Lung (tissue), 12 donors: ENCODE measurements around the gene NFS1. TPM values are rescaled to one million over a fixed set of nuclear protein-coding genes. Genes with fewer than 3 reads are reported as not detected.

Experiments used
- ATAC-seq: fragments of 200-7000 bp; cut with Tn5 transposase; one replicate; pipeline ENCODE4 v1.9.1; 2020; ENCODE audit warnings: moderate number of reproducible peaks; ENCODE audit not compliant: insufficient read depth, low FRiP score
- DNase-seq, 3 donors: peaks; one replicate each; pipeline ENCODE4 v3.0.0-alpha.2; 2013 to 2017
- H3K27ac ChIP-seq, 2 donors: one replicate each; pipeline ENCODE4 v1.5.1; 2013; ENCODE audit warnings: mild to moderate bottlenecking in 2 of 2, moderate library complexity in 2 of 2, control low read depth in 1 of 2, inconsistent platforms in 1 of 2, low read depth in 1 of 2, low read length in 1 of 2
- H3K27me3 ChIP-seq, 3 donors: one replicate each; pipeline ENCODE4 v1.5.1; 2013; ENCODE audit warnings: low read length in 2 of 3; ENCODE audit not compliant: control insufficient read depth in 3 of 3, insufficient read depth in 3 of 3
- H3K36me3 ChIP-seq, 4 donors: one replicate each; pipeline ENCODE4 v1.5.1; 2013; ENCODE audit warnings: low read length in 4 of 4, mild to moderate bottlenecking in 1 of 4, moderate library complexity in 1 of 4; ENCODE audit not compliant: control insufficient read depth in 4 of 4, insufficient read depth in 4 of 4
- H3K4me1 ChIP-seq, 5 donors: one replicate each; pipeline ENCODE4 v1.5.1; 2013; ENCODE audit warnings: low read length in 5 of 5, mild to moderate bottlenecking in 2 of 5, moderate library complexity in 1 of 5; ENCODE audit not compliant: control insufficient read depth in 5 of 5, insufficient read depth in 5 of 5
- H3K4me3 ChIP-seq: one replicate; pipeline ENCODE4 v1.5.1; 2013; ENCODE audit warnings: mild to moderate bottlenecking, control low read depth, moderate library complexity
- H3K9ac ChIP-seq, 2 donors: one replicate each; pipeline ENCODE4 v1.5.1; 2013; ENCODE audit warnings: low read length in 2 of 2, control low read depth in 1 of 2; ENCODE audit not compliant: insufficient read depth in 1 of 2
- H3K9me3 ChIP-seq, 4 donors: one replicate each; pipeline ENCODE4 v1.5.1; 2013; ENCODE audit warnings: low read length in 3 of 4, mild to moderate bottlenecking in 1 of 4, moderate library complexity in 1 of 4; ENCODE audit not compliant: control insufficient read depth in 4 of 4, insufficient read depth in 3 of 4
- WGBS, 2 donors: extraction: QIAGEN DNeasy Blood & Tissue Kit; methylation state at CpG; one replicate each; pipeline ENCODE4 v1.1.7; 2013; 5-methylcytosine and 5-hydroxymethylcytosine counted together
- polyA plus RNA-seq, 2 donors: library from polyadenylated mRNA; stranded (reverse); fragments of 200-250 nt; gene quantifications; one replicate each; pipeline ENCODE4 v1.2.1, GENCODE V29; 2013
- total RNA-seq, 2 donors: library from RNA; depleted of rRNA in 1 of 2; stranded (reverse); fragments of >200 nt in 1 of 2; gene quantifications; one replicate each; pipeline ENCODE4 v1.2.1, GENCODE V29; 2014 to 2021
- TF ChIP-seq, protein P1 (sequence below): IDR thresholded peaks from 2 replicates; pipeline ENCODE4 v1.5.1; 2012; ENCODE audit warnings: mild to moderate bottlenecking; ENCODE audit errors: control extremely low read depth, extremely low read depth
- donor health status: control.
- donor health status: control.
- donor health status: Bipolar disorder and iron deficiency.
- donor health status: healthy.
- donor health status: DM: yes; HTN: yes; CAD: no.

Gene NFS1
- total and polyA plus RNA-seq, 4 donors = 18.8 to 33.9 (median 23.7) TPM

DNA sequence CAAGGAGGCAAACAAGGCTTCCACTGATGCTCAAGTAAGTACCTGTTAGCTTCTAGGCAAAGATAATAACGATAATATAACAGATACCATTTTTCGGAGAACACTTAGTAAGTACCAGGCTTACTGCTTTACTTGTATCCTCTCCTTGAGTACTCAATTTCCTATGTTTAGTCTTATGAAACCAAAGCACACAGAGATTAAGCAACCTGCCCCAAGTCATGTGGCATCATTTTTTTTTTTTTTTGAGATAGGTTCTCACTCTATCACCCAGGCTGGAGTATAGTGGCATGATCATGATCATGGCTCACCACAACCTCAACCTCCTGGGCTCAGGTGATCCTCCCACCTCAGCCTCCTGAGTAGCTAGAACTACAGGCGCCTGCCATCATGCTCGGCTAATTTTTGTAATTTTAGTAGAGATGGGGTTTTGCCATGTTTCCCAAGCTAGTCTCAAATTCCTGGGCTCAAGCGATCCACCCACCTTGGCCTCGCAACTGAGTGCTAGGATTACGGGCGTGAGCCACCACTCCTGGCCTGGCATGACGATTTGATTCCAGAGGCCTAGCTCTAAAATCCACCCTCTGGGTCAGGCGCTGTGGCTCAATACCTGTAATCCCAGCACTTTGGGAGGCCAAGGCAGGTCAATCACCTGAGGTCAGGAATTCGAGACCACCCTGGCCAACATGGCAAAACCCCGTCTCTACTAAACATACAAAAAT is 69.6 kb downstream of the NFS1 start:
- 81 to 87% methylated on average over 12 of the region's 12 CpGs for WGBS, 2 donors
- Histone ChIP-seq H3K27ac (no peak overlapping the region), H3K9me3 (no peaks in the 10 kb centered on the region), H3K9ac (no peak overlapping the region), H3K36me3 (peaks cover 30 to 50% (median 35%) of the 10 kb centered on the region in 4 donors), H3K27me3 (no peaks in the 10 kb centered on the region), H3K4me1 (no peaks in the 10 kb centered on the region), H3K4me3 (no peak overlapping the region)
- DNase-seq (no peak), ATAC-seq (no peak)
- TF ChIP-seq, protein P1, sequence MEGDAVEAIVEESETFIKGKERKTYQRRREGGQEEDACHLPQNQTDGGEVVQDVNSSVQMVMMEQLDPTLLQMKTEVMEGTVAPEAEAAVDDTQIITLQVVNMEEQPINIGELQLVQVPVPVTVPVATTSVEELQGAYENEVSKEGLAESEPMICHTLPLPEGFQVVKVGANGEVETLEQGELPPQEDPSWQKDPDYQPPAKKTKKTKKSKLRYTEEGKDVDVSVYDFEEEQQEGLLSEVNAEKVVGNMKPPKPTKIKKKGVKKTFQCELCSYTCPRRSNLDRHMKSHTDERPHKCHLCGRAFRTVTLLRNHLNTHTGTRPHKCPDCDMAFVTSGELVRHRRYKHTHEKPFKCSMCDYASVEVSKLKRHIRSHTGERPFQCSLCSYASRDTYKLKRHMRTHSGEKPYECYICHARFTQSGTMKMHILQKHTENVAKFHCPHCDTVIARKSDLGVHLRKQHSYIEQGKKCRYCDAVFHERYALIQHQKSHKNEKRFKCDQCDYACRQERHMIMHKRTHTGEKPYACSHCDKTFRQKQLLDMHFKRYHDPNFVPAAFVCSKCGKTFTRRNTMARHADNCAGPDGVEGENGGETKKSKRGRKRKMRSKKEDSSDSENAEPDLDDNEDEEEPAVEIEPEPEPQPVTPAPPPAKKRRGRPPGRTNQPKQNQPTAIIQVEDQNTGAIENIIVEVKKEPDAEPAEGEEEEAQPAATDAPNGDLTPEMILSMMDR = no peak

DNA sequence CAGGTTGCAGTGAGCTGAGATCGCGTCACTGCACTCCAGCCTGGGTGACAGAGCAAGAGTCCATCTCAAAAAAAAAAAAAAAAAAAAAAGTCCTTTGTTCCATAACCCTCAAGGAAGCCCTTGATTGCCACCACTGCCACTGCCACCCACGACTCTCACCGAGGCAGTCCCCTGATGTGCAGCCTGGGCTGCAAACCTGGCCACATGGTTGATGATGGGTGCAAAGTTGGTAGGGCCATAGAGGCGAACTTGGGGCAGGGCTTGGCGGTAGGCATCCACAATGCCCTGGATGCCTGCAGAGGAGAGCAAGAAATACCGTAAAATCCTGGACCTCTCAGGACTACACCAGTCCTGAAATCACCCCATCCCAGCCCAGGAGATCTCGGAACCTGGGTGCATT is 72.0 kb downstream of the NFS1 start:
- Histone ChIP-seq H3K36me3 (peaks cover 30 to 47% (median 36%) of the 10 kb centered on the region in 4 donors), H3K9ac (no peak overlapping the region), H3K9me3 (no peaks in the 10 kb centered on the region), H3K4me1 (no peaks in the 10 kb centered on the region), H3K27ac (no peak overlapping the region), H3K4me3 (no peak overlapping the region), H3K27me3 (no peaks in the 10 kb centered on the region)
- ATAC-seq (no peak), DNase-seq (no peak)
- WGBS, 2 donors = 97 to 99% methylated on average over 8 of the region's 8 CpGs
- TF ChIP-seq, protein P1 = no peak

DNA sequence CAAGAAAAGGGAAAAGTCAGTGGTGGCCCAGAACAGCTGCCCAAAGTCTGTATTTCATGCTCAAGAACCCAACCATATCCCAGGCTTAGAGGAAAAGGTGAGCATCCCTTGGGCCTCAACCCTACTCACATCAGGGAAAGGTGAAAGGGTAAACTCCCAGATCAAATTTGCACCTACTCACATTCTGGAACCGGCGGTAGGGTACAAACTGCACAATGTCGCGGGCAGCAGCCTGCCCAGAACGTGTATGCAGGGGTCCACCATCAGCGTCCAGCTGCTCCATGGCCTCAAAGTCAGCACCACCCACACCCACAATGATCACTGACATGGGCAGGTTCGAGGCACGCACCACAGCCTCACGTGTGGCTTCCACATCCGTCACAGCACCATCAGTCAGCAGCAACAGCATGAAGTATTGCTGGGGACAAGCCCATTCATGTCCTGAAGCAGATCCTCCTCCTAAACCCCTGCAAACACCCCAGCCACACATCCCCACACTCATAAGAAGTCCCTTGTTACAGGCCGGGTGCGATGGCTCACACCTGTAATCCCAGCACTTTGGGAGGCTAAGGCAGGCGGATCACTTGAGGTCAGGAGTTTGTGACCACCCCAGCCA is 72.7 kb downstream of the NFS1 start:
- Histone ChIP-seq H3K27me3 (no peaks in the 10 kb centered on the region), H3K36me3 (peaks cover 26 to 42% (median 33%) of the 10 kb centered on the region in 4 donors), H3K4me3 (no peak overlapping the region), H3K9ac (no peak overlapping the region), H3K4me1 (no peaks in the 10 kb centered on the region), H3K27ac (no peak overlapping the region), H3K9me3 (no peaks in the 10 kb centered on the region)
- DNase-seq (no peak), ATAC-seq (no peak)
- TF ChIP-seq, protein P1 = no peak
- WGBS, 2 donors = 94 to 97% methylated on average over 13 of the region's 13 CpGs
